H9 (cell line): ENCODE measurements around the gene OGA. TPM values are rescaled to one million over a fixed set of nuclear protein-coding genes. Genes with fewer than 3 reads are reported as not detected.

Experiments
- DNase-seq: peaks from one replicate; pipeline ENCODE4 v3.0.0-alpha.2; 2017
- H2AFZ ChIP-seq: one replicate; pipeline ENCODE4 v1.6.1; 2013; ENCODE audit warnings: mild to moderate bottlenecking, low read length, control low read depth, moderate library complexity
- H2AK5ac ChIP-seq: 2 replicates; pipeline ENCODE4 v1.6.1; 2013; ENCODE audit warnings: low read length, control low read depth, mixed read lengths; ENCODE audit not compliant: insufficient read length
- H2BK120ac ChIP-seq: one replicate; pipeline ENCODE4 v1.6.1; 2013; ENCODE audit warnings: low read depth, mild to moderate bottlenecking, low read length, control low read depth, inconsistent platforms; ENCODE audit not compliant: poor library complexity, severe bottlenecking
- H2BK12ac ChIP-seq: 2 replicates; pipeline ENCODE4 v1.6.1; 2013; ENCODE audit warnings: low read length, control low read depth, mixed read lengths, low read depth; ENCODE audit not compliant: insufficient read length
- H2BK15ac ChIP-seq: 2 replicates; pipeline ENCODE4 v1.6.1; 2013; ENCODE audit warnings: low read depth, low read length, control low read depth
- H2BK20ac ChIP-seq: one replicate; pipeline ENCODE4 v1.6.1; 2013; ENCODE audit warnings: low read depth, mild to moderate bottlenecking, low read length, control low read depth, inconsistent platforms; ENCODE audit not compliant: poor library complexity, severe bottlenecking
- H2BK5ac ChIP-seq: 2 replicates; pipeline ENCODE4 v1.6.1; 2013; ENCODE audit warnings: low read length, control low read depth, mixed read lengths; ENCODE audit not compliant: insufficient read length
- H3K14ac ChIP-seq: 2 replicates; pipeline ENCODE4 v1.6.1; 2013; ENCODE audit warnings: low read length, control low read depth; ENCODE audit not compliant: insufficient read depth
- H3K18ac ChIP-seq: 2 replicates; pipeline ENCODE4 v1.6.1; 2013; ENCODE audit warnings: low read depth, mild to moderate bottlenecking, mixed read lengths, low read length, control low read depth; ENCODE audit not compliant: insufficient read length
- H3K23ac ChIP-seq: 2 replicates; pipeline ENCODE4 v1.6.1; 2013; ENCODE audit warnings: low read length, control low read depth, mixed read lengths, low read depth; ENCODE audit not compliant: insufficient read length
- H3K23me2 ChIP-seq: 2 replicates; pipeline ENCODE4 v1.6.1; 2013; ENCODE audit warnings: low read depth, mild to moderate bottlenecking, mixed read lengths, low read length, control low read depth; ENCODE audit not compliant: insufficient read length, poor library complexity, severe bottlenecking
- H3K27ac ChIP-seq: 2 replicates; pipeline ENCODE4 v1.5.1; 2013; ENCODE audit warnings: low read length, control low read depth, mixed read lengths, low read depth; ENCODE audit not compliant: insufficient read length
- H3K27me3 ChIP-seq: 2 replicates; pipeline ENCODE4 v1.6.1; 2013; ENCODE audit warnings: low read length, control low read depth, inconsistent platforms; ENCODE audit not compliant: insufficient read depth
- H3K4ac ChIP-seq: 2 replicates; pipeline ENCODE4 v1.6.1; 2013; ENCODE audit warnings: low read depth, mild to moderate bottlenecking, control low read depth, inconsistent platforms, low read length, moderate library complexity
- H3K4me1 ChIP-seq: 2 replicates; pipeline ENCODE4 v1.6.1; 2013; ENCODE audit warnings: low read length, control low read depth, inconsistent platforms; ENCODE audit not compliant: insufficient read depth
- H3K4me2 ChIP-seq: 2 replicates; pipeline ENCODE4 v1.6.1; 2013; ENCODE audit warnings: low read length, control low read depth, mixed read lengths; ENCODE audit not compliant: insufficient read length, insufficient read depth
- H3K56ac ChIP-seq: 2 replicates; pipeline ENCODE4 v1.6.1; 2013; ENCODE audit warnings: low read depth, mild to moderate bottlenecking, mixed read lengths, low read length, control low read depth; ENCODE audit not compliant: insufficient read length
- H3K79me1 ChIP-seq: 2 replicates; pipeline ENCODE4 v1.6.1; 2013; ENCODE audit warnings: low read depth, mild to moderate bottlenecking, moderate library complexity, low read length, control low read depth, inconsistent platforms; ENCODE audit not compliant: insufficient read depth, poor library complexity, severe bottlenecking
- H3K79me2 ChIP-seq: 2 replicates; pipeline ENCODE4 v1.6.1; 2013; ENCODE audit warnings: low read length, control low read depth, inconsistent platforms; ENCODE audit not compliant: insufficient read depth
- H3K9ac ChIP-seq: 2 replicates; pipeline ENCODE4 v1.6.1; 2013; ENCODE audit warnings: low read length, control low read depth, mixed read lengths; ENCODE audit not compliant: insufficient read length; ENCODE audit errors: extremely low read depth
- H3K9me3 ChIP-seq: one replicate; pipeline ENCODE4 v1.6.1; 2013; ENCODE audit warnings: low read depth, low read length, inconsistent platforms; ENCODE audit not compliant: control insufficient read depth
- H3T11ph ChIP-seq: one replicate; pipeline ENCODE4 v1.6.1; 2013; ENCODE audit warnings: mild to moderate bottlenecking, low read length, control low read depth, inconsistent platforms
- H4K20me1 ChIP-seq: one replicate; pipeline ENCODE4 v1.6.1; 2013; ENCODE audit not compliant: control insufficient read depth, insufficient read length, insufficient read depth
- H4K5ac ChIP-seq: 2 replicates; pipeline ENCODE4 v1.6.1; 2013; ENCODE audit warnings: low read depth, mild to moderate bottlenecking, mixed read lengths, low read length, control low read depth; ENCODE audit not compliant: insufficient read length
- H4K8ac ChIP-seq: replicated peaks from 2 replicates; pipeline ENCODE4 v1.6.1; 2013; ENCODE audit warnings: low read length, control low read depth, mixed read lengths, low read depth; ENCODE audit not compliant: insufficient read length
- H4K91ac ChIP-seq: 2 replicates; pipeline ENCODE4 v1.6.1; 2013; ENCODE audit warnings: low read depth, mild to moderate bottlenecking, moderate library complexity, mixed read lengths, low read length, control low read depth; ENCODE audit not compliant: insufficient read length
- H3K27ac Mint-ChIP-seq, 3 experiments: 2 replicates in 2 of 3; 3 replicates in 1 of 3; pipeline ENCODE4 v1.8.0; 2020 to 2021; ENCODE audit warnings: mixed read lengths in 3 of 3, mild to moderate bottlenecking in 1 of 3, moderate library complexity in 1 of 3
- H3K27me3 Mint-ChIP-seq: 2 replicates; pipeline ENCODE4 v1.8.0; 2021; ENCODE audit warnings: low read depth, mild to moderate bottlenecking, moderate library complexity, mixed read lengths
- H3K36me3 Mint-ChIP-seq, 3 experiments: 2 replicates in 2 of 3; 3 replicates in 1 of 3; pipeline ENCODE4 v1.8.0; 2020 to 2021; ENCODE audit warnings: low read depth in 3 of 3, mixed read lengths in 3 of 3; ENCODE audit not compliant: insufficient read depth in 1 of 3
- H3K4me1 Mint-ChIP-seq, 2 experiments: 2 replicates each; pipeline ENCODE4 v1.8.0; 2020; ENCODE audit warnings: mixed read lengths in 2 of 2
- H3K4me3 Mint-ChIP-seq, 2 experiments: 2 replicates in 1 of 2; 3 replicates in 1 of 2; pipeline ENCODE4 v1.8.0; 2020 to 2021; ENCODE audit warnings: mild to moderate bottlenecking in 2 of 2, mixed read lengths in 2 of 2, moderate library complexity in 1 of 2
- H3K9me3 Mint-ChIP-seq, 2 experiments: 2 replicates in 1 of 2; 3 replicates in 1 of 2; pipeline ENCODE4 v1.8.0; 2020; ENCODE audit warnings: mild to moderate bottlenecking in 2 of 2, mixed read lengths in 2 of 2, moderate library complexity in 1 of 2
- WGBS: extraction: QIAGEN DNeasy Blood & Tissue Kit; methylation state at CpG from one replicate; pipeline ENCODE4 v1.1.7; 2013; ENCODE audit warnings: missing lambda C conversion rate, low lambda C conversion rate, mixed read lengths; ENCODE audit not compliant: insufficient read length; ENCODE audit errors: extremely low coverage; 5-methylcytosine and 5-hydroxymethylcytosine counted together
- total RNA-seq: library from RNA; stranded (reverse); gene quantifications from 2 replicates; pipeline ENCODE4 v1.2.1, GENCODE V29; 2021
- TF ChIP-seq, protein P1 (sequence below): fragments of 200-600 bp; sonication (generic); conservative IDR thresholded peaks from 3 replicates; pipeline ENCODE4 v1.8.0; 2021; ENCODE audit warnings: antibody characterized with exemption, mild to moderate bottlenecking

The OGA gene
- total RNA-seq, 1 experiment from 2014 or later: 125 TPM

DNA sequence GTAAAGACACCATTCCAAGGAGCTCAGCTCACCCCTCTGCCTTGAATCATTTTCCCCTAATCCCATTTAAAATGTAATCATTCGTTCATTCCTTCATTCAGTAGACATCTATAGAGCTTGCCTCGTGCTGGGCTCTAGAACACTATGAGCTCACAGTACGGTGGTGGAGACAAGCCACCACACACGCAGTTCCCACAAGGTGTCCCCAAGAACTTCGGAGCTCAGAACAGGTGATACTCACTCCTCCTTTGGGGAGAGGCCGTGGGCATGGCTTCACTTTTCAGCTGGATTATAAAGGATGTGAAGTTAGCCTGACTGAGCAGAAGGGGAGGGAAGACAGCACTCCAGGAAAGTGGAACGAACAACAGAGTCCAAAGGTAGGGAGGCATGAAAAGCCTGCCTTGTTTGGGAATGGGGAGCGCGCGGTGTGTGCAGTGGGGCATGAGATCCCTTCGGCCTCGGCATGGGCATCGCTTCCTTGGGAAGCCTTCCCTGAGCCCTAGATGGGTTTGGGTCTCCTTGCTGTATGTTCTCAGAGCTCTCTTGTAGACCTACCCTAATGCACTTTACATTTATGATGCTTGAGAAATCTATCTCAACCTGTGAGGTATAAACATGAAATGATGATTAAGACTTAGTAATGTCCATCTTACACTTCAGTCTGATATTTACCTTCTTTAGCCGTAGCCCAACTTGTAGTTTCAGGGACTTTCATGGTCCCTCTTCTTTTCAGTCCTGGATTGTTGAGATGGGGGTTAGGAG lies 809 bp upstream of the OGA start:
- H3K4ac ChIP-seq: no peak overlapping the region
- H3K14ac ChIP-seq: peak overlapping the region; percentile 25; the same call in 1 of the 2 replicates
- peak overlapping the region; percentile 92 to 97 for H3K4me3 Mint-ChIP-seq
- H2BK5ac ChIP-seq: no peak overlapping the region
- H3K27me3 ChIP-seq: no peaks in the 10 kb centered on the region
- H3K4me1 ChIP-seq: peaks cover 4% of the 10 kb centered on the region; the same call in 1 of the 2 replicates
- H4K8ac ChIP-seq: no peak overlapping the region
- H3K36me3 Mint-ChIP-seq: peaks cover 1 to 7% (median 3%) of the 10 kb centered on the region in 3 experiments; a peak in 3 of 7 replicates
- no peak overlapping the region for H2BK20ac ChIP-seq
- H2AK5ac ChIP-seq: no peak overlapping the region
- H3K18ac ChIP-seq: peak overlapping the region; percentile 19
- peak overlapping the region; percentile 38 for H3K27ac ChIP-seq
- no peak overlapping the region for H4K91ac ChIP-seq
- H3K23me2 ChIP-seq: peaks cover 12% of the 10 kb centered on the region
- H3K4me1 Mint-ChIP-seq: peaks cover 23 to 26% of the 10 kb centered on the region in 2 experiments
- TF ChIP-seq, protein P1, sequence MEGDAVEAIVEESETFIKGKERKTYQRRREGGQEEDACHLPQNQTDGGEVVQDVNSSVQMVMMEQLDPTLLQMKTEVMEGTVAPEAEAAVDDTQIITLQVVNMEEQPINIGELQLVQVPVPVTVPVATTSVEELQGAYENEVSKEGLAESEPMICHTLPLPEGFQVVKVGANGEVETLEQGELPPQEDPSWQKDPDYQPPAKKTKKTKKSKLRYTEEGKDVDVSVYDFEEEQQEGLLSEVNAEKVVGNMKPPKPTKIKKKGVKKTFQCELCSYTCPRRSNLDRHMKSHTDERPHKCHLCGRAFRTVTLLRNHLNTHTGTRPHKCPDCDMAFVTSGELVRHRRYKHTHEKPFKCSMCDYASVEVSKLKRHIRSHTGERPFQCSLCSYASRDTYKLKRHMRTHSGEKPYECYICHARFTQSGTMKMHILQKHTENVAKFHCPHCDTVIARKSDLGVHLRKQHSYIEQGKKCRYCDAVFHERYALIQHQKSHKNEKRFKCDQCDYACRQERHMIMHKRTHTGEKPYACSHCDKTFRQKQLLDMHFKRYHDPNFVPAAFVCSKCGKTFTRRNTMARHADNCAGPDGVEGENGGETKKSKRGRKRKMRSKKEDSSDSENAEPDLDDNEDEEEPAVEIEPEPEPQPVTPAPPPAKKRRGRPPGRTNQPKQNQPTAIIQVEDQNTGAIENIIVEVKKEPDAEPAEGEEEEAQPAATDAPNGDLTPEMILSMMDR: no peak
- no CpG with 5 or more reads among the region's 14 CpGs for WGBS
- H2BK12ac ChIP-seq: no peak overlapping the region
- H3K27me3 Mint-ChIP-seq: no peaks in the 10 kb centered on the region
- no peak overlapping the region for H3T11ph ChIP-seq
- H3K56ac ChIP-seq: no peak overlapping the region
- H3K9ac ChIP-seq: peak overlapping the region; percentile 31
- peak overlapping the region; percentile 80 to 100 (median 92) for H3K27ac Mint-ChIP-seq
- no peak overlapping the region for H4K5ac ChIP-seq
- H4K20me1 ChIP-seq: no peaks in the 10 kb centered on the region
- no peaks in the 10 kb centered on the region for H3K9me3 Mint-ChIP-seq
- H2AFZ ChIP-seq: no peak overlapping the region
- DNase-seq: no peak
- no peaks in the 10 kb centered on the region for H3K79me1 ChIP-seq
- H3K23ac ChIP-seq: no peak overlapping the region
- no peaks in the 10 kb centered on the region for H3K9me3 ChIP-seq
- peak overlapping the region; percentile 82 for H3K4me2 ChIP-seq
- H2BK120ac ChIP-seq: no peak overlapping the region
- peaks cover 33% of the 10 kb centered on the region for H3K79me2 ChIP-seq
- no peak overlapping the region for H2BK15ac ChIP-seq
